Uterus (tissue), 2 donors: ENCODE measurements around the gene NCAPG2.

Experiments used
- POLR2A ChIP-seq, 2 donors: fragments of 450-650 bp; IDR thresholded peaks; one replicate each; pipeline ENCODE4 v1.6.1; 2016; ENCODE audit warnings: antibody characterized with exemption in 2 of 2, mild to moderate bottlenecking in 1 of 2, moderate library complexity in 1 of 2
- TF ChIP-seq, protein P1 (sequence below), 4 experiments: fragments of 200-600 bp in 2 of 4; fragments of 450-650 bp in 2 of 4; sonication (generic) in 2 of 4; IDR thresholded peaks; one replicate each; pipeline ENCODE4 v1.5.1; 2016 to 2019; ENCODE audit warnings: antibody characterized with exemption in 4 of 4, mild to moderate bottlenecking in 2 of 4, moderate library complexity in 1 of 4

DNA sequence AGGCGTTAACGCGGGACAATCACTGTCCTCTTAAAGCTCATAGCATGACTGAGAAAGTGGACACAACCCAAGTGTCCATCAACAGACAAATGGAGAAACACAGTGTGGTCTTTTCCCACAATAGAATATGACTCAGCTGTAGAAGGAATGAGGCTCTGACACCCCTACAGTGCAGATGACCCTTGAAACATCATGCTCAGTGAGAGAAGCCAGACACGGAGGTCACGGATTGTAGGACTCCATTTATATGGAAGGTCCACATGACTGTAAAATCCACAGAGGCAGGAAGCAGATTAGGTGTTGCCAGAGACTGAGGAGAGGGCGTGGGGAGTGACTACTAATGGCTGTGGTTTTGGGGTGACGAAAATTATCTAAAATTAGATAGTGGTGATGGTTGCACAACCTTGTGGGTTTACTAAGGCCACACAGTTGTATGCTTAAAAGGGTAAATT lies 6.1 kb upstream of the NCAPG2 start:
- TF ChIP-seq, protein P1, sequence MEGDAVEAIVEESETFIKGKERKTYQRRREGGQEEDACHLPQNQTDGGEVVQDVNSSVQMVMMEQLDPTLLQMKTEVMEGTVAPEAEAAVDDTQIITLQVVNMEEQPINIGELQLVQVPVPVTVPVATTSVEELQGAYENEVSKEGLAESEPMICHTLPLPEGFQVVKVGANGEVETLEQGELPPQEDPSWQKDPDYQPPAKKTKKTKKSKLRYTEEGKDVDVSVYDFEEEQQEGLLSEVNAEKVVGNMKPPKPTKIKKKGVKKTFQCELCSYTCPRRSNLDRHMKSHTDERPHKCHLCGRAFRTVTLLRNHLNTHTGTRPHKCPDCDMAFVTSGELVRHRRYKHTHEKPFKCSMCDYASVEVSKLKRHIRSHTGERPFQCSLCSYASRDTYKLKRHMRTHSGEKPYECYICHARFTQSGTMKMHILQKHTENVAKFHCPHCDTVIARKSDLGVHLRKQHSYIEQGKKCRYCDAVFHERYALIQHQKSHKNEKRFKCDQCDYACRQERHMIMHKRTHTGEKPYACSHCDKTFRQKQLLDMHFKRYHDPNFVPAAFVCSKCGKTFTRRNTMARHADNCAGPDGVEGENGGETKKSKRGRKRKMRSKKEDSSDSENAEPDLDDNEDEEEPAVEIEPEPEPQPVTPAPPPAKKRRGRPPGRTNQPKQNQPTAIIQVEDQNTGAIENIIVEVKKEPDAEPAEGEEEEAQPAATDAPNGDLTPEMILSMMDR (IDR thresholded peaks at IDR 0.05), result no peak
- TF ChIP-seq POLR2A (IDR thresholded peaks at IDR 0.05), result no peak
